Measurements from ENCODE around the gene SEMA3D.

SEMA3D gene

GRCh38 chr7:85102813-85103350 is 84.0 kb downstream of the SEMA3D start:
- Histone ChIP-seq H3K9me3 (ENCODE audit: control insufficient read depth in 1 of 2, low read length in 2 of 2) (no peaks in the 10 kb centered on the region), H3K4me1 (ENCODE audit: control insufficient read depth in 1 of 2, insufficient read depth in 2 of 2, low read length in 2 of 2) (peaks cover 0 to 8% of the 10 kb centered on the region in 2 donors), H3K36me3 (ENCODE audit: control insufficient read depth in 1 of 2, insufficient read depth in 2 of 2, low read length in 2 of 2) (no peaks in the 10 kb centered on the region), H3K27ac (ENCODE audit: low read length) (no peak overlapping the region), H3K4me3 (ENCODE audit: low read depth in 1 of 2, low read length in 2 of 2) (no peak overlapping the region), H3K27me3 (ENCODE audit: low read depth, low read length) (no peaks in the 10 kb centered on the region)

DNA sequence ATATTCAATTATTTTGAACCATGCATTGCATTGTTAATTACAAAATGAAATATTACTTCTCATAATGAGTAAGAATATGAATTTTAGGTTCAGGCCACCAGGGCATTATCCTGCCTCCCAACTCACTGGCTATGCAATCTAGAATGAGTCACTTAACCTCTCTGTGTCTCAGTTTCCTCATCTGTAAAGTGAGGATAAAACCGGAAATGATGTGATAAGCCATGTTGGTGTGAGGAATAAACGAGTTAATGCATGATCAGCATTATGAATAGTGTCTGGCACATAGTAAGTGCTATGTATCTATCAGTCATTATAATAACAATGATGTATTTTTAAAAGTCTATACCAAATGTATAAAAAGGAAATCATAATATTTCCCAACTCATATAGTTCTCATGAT is 85.5 kb downstream of the SEMA3D start:
- Histone ChIP-seq H3K27ac (ENCODE audit: low read length) (no peak overlapping the region), H3K36me3 (ENCODE audit: control insufficient read depth in 1 of 2, insufficient read depth in 2 of 2, low read length in 2 of 2) (no peaks in the 10 kb centered on the region), H3K9me3 (ENCODE audit: control insufficient read depth in 1 of 2, low read length in 2 of 2) (no peaks in the 10 kb centered on the region), H3K27me3 (ENCODE audit: low read depth, low read length) (no peaks in the 10 kb centered on the region), H3K4me3 (ENCODE audit: low read depth in 1 of 2, low read length in 2 of 2) (no peak overlapping the region), H3K4me1 (ENCODE audit: control insufficient read depth in 1 of 2, insufficient read depth in 2 of 2, low read length in 2 of 2) (peaks cover 0 to 8% of the 10 kb centered on the region in 2 donors)

GRCh38 chr7:85097844-85098243 is 89.0 kb downstream of the SEMA3D start:
- no peaks in the 10 kb centered on the region for H3K36me3 ChIP-seq (ENCODE audit: control insufficient read depth in 1 of 2, insufficient read depth in 2 of 2, low read length in 2 of 2)

DNA sequence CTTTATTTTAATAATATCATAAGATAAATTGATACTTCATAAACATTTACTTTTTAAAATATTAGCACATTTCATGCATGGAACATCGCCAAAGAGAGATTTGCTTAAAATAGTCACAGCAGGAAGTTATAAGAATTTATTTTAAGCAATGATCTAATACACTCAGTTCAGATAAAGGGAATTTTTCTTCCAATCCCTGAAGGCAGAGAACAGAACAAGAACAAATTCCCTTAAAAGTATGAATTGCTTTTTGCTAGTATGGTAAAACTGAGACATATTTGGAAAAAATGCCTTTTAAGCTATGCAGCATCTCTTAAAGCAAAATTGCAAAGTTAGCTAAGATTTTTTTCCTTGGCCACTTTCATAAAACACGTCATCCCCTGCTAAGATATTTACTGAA is 91.0 kb downstream of the SEMA3D start:
- no peaks in the 10 kb centered on the region for H3K27me3 ChIP-seq (ENCODE audit: low read depth, low read length)
- H3K36me3 ChIP-seq (ENCODE audit: control insufficient read depth in 1 of 2, insufficient read depth in 2 of 2, low read length in 2 of 2) = no peaks in the 10 kb centered on the region
- no peak overlapping the region for H3K4me3 ChIP-seq (ENCODE audit: low read depth in 1 of 2, low read length in 2 of 2)
- no peak overlapping the region for H3K27ac ChIP-seq (ENCODE audit: low read length)
- H3K4me1 ChIP-seq (ENCODE audit: control insufficient read depth in 1 of 2, insufficient read depth in 2 of 2, low read length in 2 of 2) = peaks cover 0 to 8% of the 10 kb centered on the region in 2 donors
- no peaks in the 10 kb centered on the region for H3K9me3 ChIP-seq (ENCODE audit: control insufficient read depth in 1 of 2, low read length in 2 of 2)

More at GRCh38 chr7:85097844-85098243, 89.0 kb downstream of the SEMA3D start:
- Histone ChIP-seq H3K4me3 (ENCODE audit: low read depth in 1 of 2, low read length in 2 of 2) (no peak overlapping the region), H3K9me3 (ENCODE audit: control insufficient read depth in 1 of 2, low read length in 2 of 2) (no peaks in the 10 kb centered on the region), H3K4me1 (ENCODE audit: control insufficient read depth in 1 of 2, insufficient read depth in 2 of 2, low read length in 2 of 2) (no peaks in the 10 kb centered on the region), H3K27ac (ENCODE audit: low read length) (no peak overlapping the region), H3K27me3 (ENCODE audit: low read depth, low read length) (no peaks in the 10 kb centered on the region)

DNA sequence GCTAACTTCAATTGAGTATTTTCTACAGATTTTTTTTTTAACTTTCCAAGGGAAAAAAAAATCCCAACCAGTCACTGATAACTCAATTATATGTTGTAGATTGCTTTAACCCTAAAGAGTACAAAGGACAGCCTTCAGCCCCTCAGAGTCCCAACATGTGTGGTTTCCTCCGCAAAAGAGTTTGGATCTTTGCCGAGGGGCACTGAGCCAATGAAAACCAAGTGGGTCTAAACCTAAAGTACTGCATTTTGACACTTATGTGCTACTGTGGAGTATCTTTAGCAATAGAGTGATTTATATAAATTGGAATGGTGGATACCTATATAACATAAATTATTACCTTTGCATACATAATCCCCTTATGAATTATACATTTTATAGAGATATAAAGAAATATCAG is 91.5 kb downstream of the SEMA3D start:
- Histone ChIP-seq H3K27ac (ENCODE audit: low read length) (no peak overlapping the region), H3K4me1 (ENCODE audit: control insufficient read depth in 1 of 2, insufficient read depth in 2 of 2, low read length in 2 of 2) (peaks cover 0 to 11% of the 10 kb centered on the region in 2 donors), H3K4me3 (ENCODE audit: low read depth in 1 of 2, low read length in 2 of 2) (no peak overlapping the region), H3K36me3 (ENCODE audit: control insufficient read depth in 1 of 2, insufficient read depth in 2 of 2, low read length in 2 of 2) (no peaks in the 10 kb centered on the region), H3K27me3 (ENCODE audit: low read depth, low read length) (no peaks in the 10 kb centered on the region), H3K9me3 (ENCODE audit: control insufficient read depth in 1 of 2, low read length in 2 of 2) (no peaks in the 10 kb centered on the region)

DNA sequence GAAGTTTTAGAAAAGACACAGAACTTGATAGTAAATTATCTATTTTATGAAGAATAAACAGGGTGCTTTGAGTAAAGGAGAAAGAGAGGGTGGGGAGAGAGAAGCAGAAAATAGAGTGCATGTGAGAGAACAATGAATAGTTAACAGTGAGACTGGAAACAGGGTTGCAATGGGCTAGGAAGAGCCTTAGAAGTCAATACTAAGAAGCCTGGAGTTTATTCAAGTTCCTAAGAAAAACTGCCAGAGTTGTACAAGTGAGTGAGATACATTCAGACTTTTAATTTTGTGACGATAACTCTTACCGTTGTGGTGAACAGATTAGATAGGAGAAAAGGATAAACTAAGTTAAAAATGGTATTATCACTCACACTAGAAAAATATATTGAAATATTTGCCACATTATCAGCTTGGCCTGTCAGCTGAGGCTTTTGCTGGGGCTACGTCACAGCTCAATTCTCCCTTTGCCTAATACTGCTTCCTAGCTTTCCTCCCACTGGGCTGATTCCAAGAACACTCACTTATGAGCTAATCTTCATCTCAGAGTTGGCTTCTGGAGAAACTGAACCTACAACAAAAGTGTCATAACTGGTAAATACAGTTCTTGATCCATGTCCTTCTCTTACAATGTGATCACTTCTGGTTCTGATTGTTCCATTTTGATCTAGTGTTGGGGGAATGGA is 92.7 kb downstream of the SEMA3D start:
- H3K4me3 ChIP-seq (ENCODE audit: low read depth in 1 of 2, low read length in 2 of 2) = no peak overlapping the region
- peaks cover 0 to 18% of the 10 kb centered on the region in 2 donors for H3K4me1 ChIP-seq (ENCODE audit: control insufficient read depth in 1 of 2, insufficient read depth in 2 of 2, low read length in 2 of 2)
- H3K9me3 ChIP-seq (ENCODE audit: control insufficient read depth in 1 of 2, low read length in 2 of 2) = no peaks in the 10 kb centered on the region
- no peaks in the 10 kb centered on the region for H3K27me3 ChIP-seq (ENCODE audit: low read depth, low read length)
- H3K36me3 ChIP-seq (ENCODE audit: control insufficient read depth in 1 of 2, insufficient read depth in 2 of 2, low read length in 2 of 2) = no peaks in the 10 kb centered on the region
- H3K27ac ChIP-seq (ENCODE audit: low read length) = no peak overlapping the region

DNA sequence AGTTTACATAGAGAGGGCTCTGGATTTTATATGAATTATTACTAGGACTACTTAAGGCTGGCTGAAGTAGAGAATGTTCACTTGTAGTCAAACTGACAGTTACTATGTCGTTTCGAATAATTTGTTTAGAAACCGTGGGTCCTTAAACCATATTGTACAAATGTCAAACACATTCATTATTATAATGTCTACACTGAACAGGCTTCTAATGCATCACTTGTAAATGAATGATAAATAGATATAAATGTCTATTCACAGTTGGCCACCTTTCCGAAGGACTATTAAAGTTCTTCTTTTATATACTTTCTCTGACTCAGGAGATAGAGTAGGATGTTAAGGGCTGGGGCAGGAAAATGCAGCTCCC is 95.3 kb downstream of the SEMA3D start:
- H3K4me1 ChIP-seq (ENCODE audit: control insufficient read depth in 1 of 2, insufficient read depth in 2 of 2, low read length in 2 of 2) = peaks cover 0 to 18% of the 10 kb centered on the region in 2 donors
- no peak overlapping the region for H3K4me3 ChIP-seq (ENCODE audit: low read depth in 1 of 2, low read length in 2 of 2)
- H3K9me3 ChIP-seq (ENCODE audit: control insufficient read depth in 1 of 2, low read length in 2 of 2) = no peaks in the 10 kb centered on the region
- H3K27ac ChIP-seq (ENCODE audit: low read length) = no peak overlapping the region
- no peaks in the 10 kb centered on the region for H3K27me3 ChIP-seq (ENCODE audit: low read depth, low read length)
- no peaks in the 10 kb centered on the region for H3K36me3 ChIP-seq (ENCODE audit: control insufficient read depth in 1 of 2, insufficient read depth in 2 of 2, low read length in 2 of 2)

GRCh38 chr7:85090919-85091564 is 95.8 kb downstream of the SEMA3D start:
- Histone ChIP-seq H3K27ac (ENCODE audit: low read length) (no peak overlapping the region), H3K27me3 (ENCODE audit: low read depth, low read length) (no peaks in the 10 kb centered on the region), H3K36me3 (ENCODE audit: control insufficient read depth in 1 of 2, insufficient read depth in 2 of 2, low read length in 2 of 2) (no peaks in the 10 kb centered on the region), H3K4me1 (ENCODE audit: control insufficient read depth in 1 of 2, insufficient read depth in 2 of 2, low read length in 2 of 2) (peaks cover 0 to 18% of the 10 kb centered on the region in 2 donors), H3K9me3 (ENCODE audit: control insufficient read depth in 1 of 2, low read length in 2 of 2) (no peaks in the 10 kb centered on the region), H3K4me3 (ENCODE audit: low read depth in 1 of 2, low read length in 2 of 2) (no peak overlapping the region)

DNA sequence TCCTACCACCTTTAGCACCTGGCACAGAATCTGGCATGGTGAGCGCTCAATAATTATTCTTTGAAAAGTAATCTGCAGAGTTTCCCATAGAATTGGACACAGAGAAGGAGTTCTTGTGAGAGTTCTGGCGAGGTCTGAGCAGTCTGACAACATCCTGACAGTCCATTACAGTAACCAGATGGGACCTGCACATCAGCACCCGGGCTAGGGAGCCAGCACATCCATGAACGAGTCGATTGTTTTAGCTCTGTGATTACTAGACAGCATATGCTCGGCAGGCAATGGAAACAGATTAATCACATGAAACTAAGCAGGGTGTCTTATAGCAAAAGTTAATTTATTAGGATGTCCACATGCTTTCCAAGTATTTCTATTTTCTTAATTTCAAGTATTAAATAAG is 96.7 kb downstream of the SEMA3D start:
- Histone ChIP-seq H3K36me3 (ENCODE audit: control insufficient read depth in 1 of 2, insufficient read depth in 2 of 2, low read length in 2 of 2) (no peaks in the 10 kb centered on the region), H3K27me3 (ENCODE audit: low read depth, low read length) (no peaks in the 10 kb centered on the region), H3K9me3 (ENCODE audit: control insufficient read depth in 1 of 2, low read length in 2 of 2) (no peaks in the 10 kb centered on the region), H3K4me3 (ENCODE audit: low read depth in 1 of 2, low read length in 2 of 2) (no peak overlapping the region), H3K4me1 (ENCODE audit: control insufficient read depth in 1 of 2, insufficient read depth in 2 of 2, low read length in 2 of 2) (peaks cover 0 to 18% of the 10 kb centered on the region in 2 donors), H3K27ac (ENCODE audit: low read length) (no peak overlapping the region)

GRCh38 chr7:85081846-85082245 is 105.0 kb downstream of the SEMA3D start:
- H3K27ac ChIP-seq (ENCODE audit: low read length) = no peak overlapping the region
- no peak overlapping the region for H3K4me3 ChIP-seq (ENCODE audit: low read depth in 1 of 2, low read length in 2 of 2)
- H3K27me3 ChIP-seq (ENCODE audit: low read depth, low read length) = no peaks in the 10 kb centered on the region
- H3K36me3 ChIP-seq (ENCODE audit: control insufficient read depth in 1 of 2, insufficient read depth in 2 of 2, low read length in 2 of 2) = no peaks in the 10 kb centered on the region
- no peaks in the 10 kb centered on the region for H3K9me3 ChIP-seq (ENCODE audit: control insufficient read depth in 1 of 2, low read length in 2 of 2)
- no peaks in the 10 kb centered on the region for H3K4me1 ChIP-seq (ENCODE audit: control insufficient read depth in 1 of 2, insufficient read depth in 2 of 2, low read length in 2 of 2)

- H3K36me3 ChIP-seq (ENCODE audit: control insufficient read depth in 1 of 2, insufficient read depth in 2 of 2, low read length in 2 of 2) = no peaks in the 10 kb centered on the region
- H3K4me3 ChIP-seq (ENCODE audit: low read depth in 1 of 2, low read length in 2 of 2) = no peak overlapping the region
- no peaks in the 10 kb centered on the region for H3K4me1 ChIP-seq (ENCODE audit: control insufficient read depth in 1 of 2, insufficient read depth in 2 of 2, low read length in 2 of 2)
- no peaks in the 10 kb centered on the region for H3K9me3 ChIP-seq (ENCODE audit: control insufficient read depth in 1 of 2, low read length in 2 of 2)
- H3K27ac ChIP-seq (ENCODE audit: low read length) = no peak overlapping the region
- no peaks in the 10 kb centered on the region for H3K27me3 ChIP-seq (ENCODE audit: low read depth, low read length)
Measured at GRCh38 chr7:85081392-85081791, 105.5 kb downstream of the SEMA3D start.
